ENCODE results near the gene EHMT1. TPM values are rescaled to one million over a fixed set of nuclear protein-coding genes. Genes with fewer than 3 reads are reported as not detected.
"Not testable (repeated sequence)": the region's sequence is repeated elsewhere in the genome, so short reads cannot be mapped to it uniquely, and the experiment has no call there.

The EHMT1 gene
- total and polyA plus RNA-seq, 2 donors (not counting 1 experiment from before 2014, with no cell fraction given), result 101 to 394 TPM

GRCh38 chr9:137721899-137722298 is 103.1 kb downstream of the EHMT1 start:
- Mint-ChIP-seq H3K4me3 (peak overlapping the region; percentile 64), H3K9me3 (ENCODE audit: insufficient read depth) (peaks cover 3% of the 10 kb centered on the region), H3K27me3 (no peaks in the 10 kb centered on the region), H3K27ac (peak overlapping the region; percentile 91), H3K4me1 (peaks cover 40% of the 10 kb centered on the region)
- TF ChIP-seq, protein P1, sequence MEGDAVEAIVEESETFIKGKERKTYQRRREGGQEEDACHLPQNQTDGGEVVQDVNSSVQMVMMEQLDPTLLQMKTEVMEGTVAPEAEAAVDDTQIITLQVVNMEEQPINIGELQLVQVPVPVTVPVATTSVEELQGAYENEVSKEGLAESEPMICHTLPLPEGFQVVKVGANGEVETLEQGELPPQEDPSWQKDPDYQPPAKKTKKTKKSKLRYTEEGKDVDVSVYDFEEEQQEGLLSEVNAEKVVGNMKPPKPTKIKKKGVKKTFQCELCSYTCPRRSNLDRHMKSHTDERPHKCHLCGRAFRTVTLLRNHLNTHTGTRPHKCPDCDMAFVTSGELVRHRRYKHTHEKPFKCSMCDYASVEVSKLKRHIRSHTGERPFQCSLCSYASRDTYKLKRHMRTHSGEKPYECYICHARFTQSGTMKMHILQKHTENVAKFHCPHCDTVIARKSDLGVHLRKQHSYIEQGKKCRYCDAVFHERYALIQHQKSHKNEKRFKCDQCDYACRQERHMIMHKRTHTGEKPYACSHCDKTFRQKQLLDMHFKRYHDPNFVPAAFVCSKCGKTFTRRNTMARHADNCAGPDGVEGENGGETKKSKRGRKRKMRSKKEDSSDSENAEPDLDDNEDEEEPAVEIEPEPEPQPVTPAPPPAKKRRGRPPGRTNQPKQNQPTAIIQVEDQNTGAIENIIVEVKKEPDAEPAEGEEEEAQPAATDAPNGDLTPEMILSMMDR (IDR thresholded peaks at IDR 0.05), result peak; percentile 73
- no peak for TF ChIP-seq EZH2 (IDR thresholded peaks at IDR 0.05; ENCODE audit: borderline replicate concordance, insufficient read depth, low read depth, low read length, poor library complexity, severe bottlenecking)
- H3K4me1 ChIP-seq (ENCODE audit: control insufficient read depth in 2 of 2, insufficient read depth in 2 of 2, low read length in 2 of 2), result peaks cover 24 to 30% of the 10 kb centered on the region in 2 donors
- no peak overlapping the region for H2AFZ ChIP-seq (ENCODE audit: insufficient read depth, low read depth, low read length, poor library complexity, severe bottlenecking)
- ChIA-PET CTCF (interaction anchor here (0.7 to 1.0 kb wide), 6 partner anchors 20 to 50 kb away, joined by 3 to 10 read pairs (median 3); no protein-coding TSS in a partner anchor), POLR2A (interaction anchor here (0.7 kb wide), 1 partner anchor 40 kb away, joined by 3 read pairs; no protein-coding TSS in a partner anchor)
- H3K4me3 ChIP-seq (ENCODE audit: control extremely low read depth in 1 of 5, extremely low read depth in 1 of 5, insufficient read depth in 1 of 5, low read depth in 2 of 5, low read length in 4 of 5), result no peak overlapping the region
- H3K27ac ChIP-seq (ENCODE audit: low read length in 2 of 2), result peak overlapping the region in 1 of 2 donors; percentile 93
- H3K27me3 ChIP-seq (replicated peaks in 1 of 4; ENCODE audit: control extremely low read depth in 1 of 4, control insufficient read depth in 3 of 4, insufficient read depth in 4 of 4, low read length in 3 of 4), result no peaks in the 10 kb centered on the region
- H3K79me2 ChIP-seq (ENCODE audit: control insufficient read depth, insufficient read depth, low read length), result peaks cover 41% of the 10 kb centered on the region
- peaks cover 0 to 46% (median 0%) of the 10 kb centered on the region in 3 donors for H3K9me3 ChIP-seq (ENCODE audit: control extremely low read depth in 1 of 3, control insufficient read depth in 2 of 3, insufficient read depth in 1 of 3, low read length in 2 of 3)
- H3K4me2 ChIP-seq (replicated peaks; ENCODE audit: low read depth, low read length, poor library complexity, severe bottlenecking), result no peak overlapping the region
- peaks cover 5% of the 10 kb centered on the region for H4K20me1 ChIP-seq (ENCODE audit: control insufficient read depth, insufficient read depth, low read length, poor library complexity, severe bottlenecking)
- peak; percentile 62 for DNase-seq
- no peak overlapping the region for H3K9ac ChIP-seq (ENCODE audit: low read length)
- H3K36me3 ChIP-seq (replicated peaks in 1 of 2; ENCODE audit: control extremely low read depth in 1 of 2, control insufficient read depth in 1 of 2, extremely low read depth in 1 of 2, insufficient read depth in 2 of 2, low read length in 1 of 2), result peaks cover 11 to 48% of the 10 kb centered on the region in 2 experiments
- no CpG with 5 or more reads among the region's 5 CpGs for WGBS (ENCODE audit: insufficient coverage)
- no peak for ATAC-seq (ENCODE audit: low read depth)
- intact Hi-C loops (cut with micrococcal nuclease), result loop anchor here (1.0 kb wide), 1 partner anchor 50 kb away; no protein-coding TSS in a partner anchor

DNA sequence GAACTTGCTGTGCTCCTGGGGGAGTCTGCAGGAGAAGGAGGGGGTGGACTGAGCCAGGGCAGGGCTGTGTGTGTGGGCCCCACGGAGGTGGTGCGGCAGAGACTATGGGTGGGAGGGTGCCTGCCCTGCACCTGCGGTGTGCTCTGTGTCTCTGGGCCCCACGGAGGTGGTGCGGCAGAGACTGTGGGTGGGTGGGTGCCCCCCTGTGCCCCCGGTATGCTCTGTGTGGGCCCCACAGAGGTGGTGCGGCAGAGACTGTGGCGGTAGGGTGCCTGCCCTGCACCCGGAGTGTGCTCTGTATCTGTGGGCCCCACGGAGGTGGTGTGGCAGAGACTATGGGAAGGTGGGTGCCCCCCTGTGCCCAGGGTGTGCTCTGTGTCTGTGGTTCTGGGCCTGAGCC is 103.7 kb downstream of the EHMT1 start:
- Histone ChIP-seq H4K20me1 (ENCODE audit: control insufficient read depth, insufficient read depth, low read length, poor library complexity, severe bottlenecking) (peaks cover 5% of the 10 kb centered on the region), H3K79me2 (ENCODE audit: control insufficient read depth, insufficient read depth, low read length) (peaks cover 47% of the 10 kb centered on the region), H3K4me2 (replicated peaks; ENCODE audit: low read depth, low read length, poor library complexity, severe bottlenecking) (peak overlapping the region; percentile 45), H3K9me3 (ENCODE audit: control extremely low read depth in 1 of 3, control insufficient read depth in 2 of 3, insufficient read depth in 1 of 3, low read length in 2 of 3) (peaks cover 0 to 40% (median 0%) of the 10 kb centered on the region in 3 donors), H3K27ac (ENCODE audit: low read length in 2 of 2) (peak overlapping the region; percentile 20 to 93), H3K36me3 (replicated peaks in 1 of 2; ENCODE audit: control extremely low read depth in 1 of 2, control insufficient read depth in 1 of 2, extremely low read depth in 1 of 2, insufficient read depth in 2 of 2, low read length in 1 of 2) (peaks cover 11 to 48% of the 10 kb centered on the region in 2 experiments), H2AFZ (ENCODE audit: insufficient read depth, low read depth, low read length, poor library complexity, severe bottlenecking) (no peak overlapping the region), H3K4me1 (ENCODE audit: control insufficient read depth in 2 of 2, insufficient read depth in 2 of 2, low read length in 2 of 2) (peaks cover 24 to 30% of the 10 kb centered on the region in 2 donors), H3K9ac (ENCODE audit: low read length) (no peak overlapping the region), H3K27me3 (replicated peaks in 1 of 4; ENCODE audit: control extremely low read depth in 1 of 4, control insufficient read depth in 3 of 4, insufficient read depth in 4 of 4, low read length in 3 of 4) (no peaks in the 10 kb centered on the region), H3K4me3 (ENCODE audit: control extremely low read depth in 1 of 5, extremely low read depth in 1 of 5, insufficient read depth in 1 of 5, low read depth in 2 of 5, low read length in 4 of 5) (no peak overlapping the region)
- WGBS (ENCODE audit: insufficient coverage), result 90% methylated on average over 9 of the region's 10 CpGs
- H3K4me3 Mint-ChIP-seq, result peak overlapping the region; percentile 64
- H3K4me1 Mint-ChIP-seq, result peaks cover 43% of the 10 kb centered on the region
- DNase-seq, result no peak
- intact Hi-C loops (cut with micrococcal nuclease), result loop anchor here (1.0 kb wide), 1 partner anchor 50 kb away; no protein-coding TSS in a partner anchor
- peaks cover 3% of the 10 kb centered on the region for H3K9me3 Mint-ChIP-seq (ENCODE audit: insufficient read depth)
- no peaks in the 10 kb centered on the region for H3K27me3 Mint-ChIP-seq
- ChIA-PET POLR2A (no interaction called here), CTCF (no interaction called here)
- no peak for TF ChIP-seq EZH2 (IDR thresholded peaks at IDR 0.05; ENCODE audit: borderline replicate concordance, insufficient read depth, low read depth, low read length, poor library complexity, severe bottlenecking)
- TF ChIP-seq, protein P1 (IDR thresholded peaks at IDR 0.05), result no peak
- no peak for ATAC-seq (ENCODE audit: low read depth)
- peak overlapping the region; percentile 91 for H3K27ac Mint-ChIP-seq

GRCh38 chr9:137723356-137723755 is 104.6 kb downstream of the EHMT1 start:
- H3K27me3 ChIP-seq (replicated peaks in 1 of 4; ENCODE audit: control extremely low read depth in 1 of 4, control insufficient read depth in 3 of 4, insufficient read depth in 4 of 4, low read length in 3 of 4); ATAC-seq (ENCODE audit: low read depth); H3K9me3 Mint-ChIP-seq (ENCODE audit: insufficient read depth); H4K20me1 ChIP-seq (ENCODE audit: control insufficient read depth, insufficient read depth, low read length, poor library complexity, severe bottlenecking); H3K27me3 Mint-ChIP-seq; H2AFZ ChIP-seq (ENCODE audit: insufficient read depth, low read depth, low read length, poor library complexity, severe bottlenecking); intact Hi-C loops (cut with micrococcal nuclease); H3K4me3 ChIP-seq (ENCODE audit: control extremely low read depth in 1 of 5, extremely low read depth in 1 of 5, insufficient read depth in 1 of 5, low read depth in 2 of 5, low read length in 4 of 5); DNase-seq: not testable (repeated sequence)
- Histone ChIP-seq H3K36me3 (replicated peaks in 1 of 2; ENCODE audit: control extremely low read depth in 1 of 2, control insufficient read depth in 1 of 2, extremely low read depth in 1 of 2, insufficient read depth in 2 of 2, low read length in 1 of 2) (peaks cover 7 to 45% of the 10 kb centered on the region in 2 experiments), H3K79me2 (ENCODE audit: control insufficient read depth, insufficient read depth, low read length) (peaks cover 56% of the 10 kb centered on the region), H3K27ac (ENCODE audit: low read length in 2 of 2) (peak overlapping the region; percentile 56 to 93), H3K4me2 (replicated peaks; ENCODE audit: low read depth, low read length, poor library complexity, severe bottlenecking) (peak overlapping the region; percentile 50), H3K9ac (ENCODE audit: low read length) (peak overlapping the region; percentile 9), H3K9me3 (ENCODE audit: control extremely low read depth in 1 of 3, control insufficient read depth in 2 of 3, insufficient read depth in 1 of 3, low read length in 2 of 3) (peaks cover 0 to 32% (median 0%) of the 10 kb centered on the region in 3 donors), H3K4me1 (ENCODE audit: control insufficient read depth in 2 of 2, insufficient read depth in 2 of 2, low read length in 2 of 2) (peaks cover 24 to 30% of the 10 kb centered on the region in 2 donors)
- 41% methylated on average over 2 of the region's 13 CpGs for WGBS (ENCODE audit: insufficient coverage)
- H3K27ac Mint-ChIP-seq, result peak overlapping the region; percentile 95
- peak overlapping the region; percentile 23 for H3K4me3 Mint-ChIP-seq
- CTCF ChIA-PET, result interaction anchor here (1.0 kb wide), 2 partner anchors 21 to 51 kb away, joined by 3 read pairs; no protein-coding TSS in a partner anchor
- H3K4me1 Mint-ChIP-seq, result peaks cover 46% of the 10 kb centered on the region
- POLR2A ChIA-PET, result interaction anchor here (0.6 to 1.0 kb wide), 2 partner anchors 50 to 105 kb away, joined by 3 read pairs; partner anchors contain the start of gene EHMT1
